SU-DHL-6 (cell line): ENCODE results near the gene GID4.

Experiments used
- H2AFZ ChIP-seq: fragments of 200-600 bp; sonication (generic); 2 replicates; pipeline ENCODE4 v1.6.1; 2014; ENCODE audit warnings: low read depth, mild to moderate bottlenecking, moderate library complexity, mixed read lengths, antibody characterized with exemption, low read length; ENCODE audit not compliant: severe bottlenecking
- H3F3A ChIP-seq: fragments of 200-600 bp; shearing (Covaris generic); 2 replicates; pipeline ENCODE4 v1.6.0; 2016; ENCODE audit warnings: antibody characterized with exemption, mild to moderate bottlenecking; ENCODE audit not compliant: insufficient read depth
- H3K27ac ChIP-seq: fragments of 200-600 bp; sonication (generic); 2 replicates; pipeline ENCODE4 v1.5.1; 2016; ENCODE audit warnings: low read depth, mild to moderate bottlenecking, low read length, moderate library complexity, mixed read lengths
- H3K27me3 ChIP-seq: fragments of 200-600 bp; sonication (generic), shearing (Covaris generic); 2 replicates; pipeline ENCODE4 v1.6.0; 2014; ENCODE audit warnings: mild to moderate bottlenecking, low read length
- H3K36me3 ChIP-seq: fragments of 200-600 bp; sonication (generic); 2 replicates; pipeline ENCODE4 v1.6.1; 2014; ENCODE audit warnings: mild to moderate bottlenecking, low read length, mixed read lengths
- H3K4me2 ChIP-seq: fragments of 300-600, 200-600 bp; shearing (Covaris generic), sonication (generic); 2 replicates; pipeline ENCODE4 v1.6.0; 2014; ENCODE audit warnings: low read length, low read depth, mild to moderate bottlenecking; ENCODE audit not compliant: poor library complexity, severe bottlenecking
- H3K4me3 ChIP-seq: fragments of 200-600 bp; sonication (generic); 2 replicates; pipeline ENCODE4 v1.5.1; 2014; ENCODE audit warnings: antibody characterized with exemption, low read length, mild to moderate bottlenecking, mixed read lengths; ENCODE audit not compliant: insufficient read depth, poor library complexity, severe bottlenecking
- H3K79me2 ChIP-seq: fragments of 200-600 bp; sonication (generic); 2 replicates; pipeline ENCODE4 v1.6.1; 2014; ENCODE audit warnings: mild to moderate bottlenecking, low read length, moderate library complexity; ENCODE audit not compliant: insufficient read depth
- H3K9ac ChIP-seq: fragments of 200-600 bp; sonication (generic); 2 replicates; pipeline ENCODE4 v1.7.0; 2014; ENCODE audit warnings: mild to moderate bottlenecking, low read length
- H3K9me2 ChIP-seq: fragments of 200-600 bp; sonication (generic); replicated peaks from 2 replicates; pipeline ENCODE4 v1.6.1; 2014; ENCODE audit warnings: low read length; ENCODE audit not compliant: insufficient read depth
- H3K9me3 ChIP-seq: fragments of 200-600 bp; sonication (generic); 2 replicates; pipeline ENCODE4 v1.6.1; 2014; ENCODE audit warnings: low read length, mixed read lengths; ENCODE audit not compliant: insufficient read depth
- H4K20me1 ChIP-seq: fragments of 200-600 bp; sonication (generic); 2 replicates; pipeline ENCODE4 v1.6.1; 2014; ENCODE audit warnings: low read depth, mild to moderate bottlenecking, antibody characterized with exemption, low read length, moderate library complexity, mixed read lengths
- CTCF ChIP-seq: fragments of 200-600 bp; sonication (generic); IDR thresholded peaks from one replicate; pipeline ENCODE4 v1.5.1; 2017; ENCODE audit warnings: antibody characterized with exemption, mild to moderate bottlenecking, low read length, moderate library complexity; ENCODE audit not compliant: insufficient read depth, poor library complexity, severe bottlenecking
- EZH2phosphoT487 ChIP-seq: fragments of 200-600 bp; sonication (generic), shearing (Covaris generic); conservative IDR thresholded peaks from 2 replicates; pipeline ENCODE4 v1.6.1; 2018; ENCODE audit warnings: mild to moderate bottlenecking, antibody characterized with exemption, low read length, moderate library complexity, mixed read lengths

GID4 gene

GRCh38 chr17:18107061-18107790 is 68.0 kb downstream of the GID4 start:
- Histone ChIP-seq H3K79me2 (no peaks in the 10 kb centered on the region), H3K9ac (no peak overlapping the region), H3K4me2 (no peak overlapping the region), H3K36me3 (no peaks in the 10 kb centered on the region), H3K9me2 (no peaks in the 10 kb centered on the region), H3K4me3 (no peak overlapping the region), H3K27me3 (no peaks in the 10 kb centered on the region), H4K20me1 (no peaks in the 10 kb centered on the region), H3K27ac (no peak overlapping the region), H3F3A (no peaks in the 10 kb centered on the region), H3K9me3 (no peaks in the 10 kb centered on the region), H2AFZ (no peak overlapping the region)
- TF ChIP-seq CTCF = no peak
- TF ChIP-seq EZH2phosphoT487 = no peak

GRCh38 chr17:18107971-18108370 is 68.8 kb downstream of the GID4 start:
- no peak overlapping the region for H3K4me2 ChIP-seq
- no peak overlapping the region for H3K9ac ChIP-seq
- no peak overlapping the region for H2AFZ ChIP-seq
- TF ChIP-seq EZH2phosphoT487 (no peak), CTCF (no peak)
- no peaks in the 10 kb centered on the region for H3K9me2 ChIP-seq
- H3K36me3 ChIP-seq = no peaks in the 10 kb centered on the region
- H3K79me2 ChIP-seq = no peaks in the 10 kb centered on the region
- H3F3A ChIP-seq = no peaks in the 10 kb centered on the region
- H3K27me3 ChIP-seq = no peaks in the 10 kb centered on the region
- no peaks in the 10 kb centered on the region for H4K20me1 ChIP-seq
- no peak overlapping the region for H3K4me3 ChIP-seq
- H3K9me3 ChIP-seq = no peaks in the 10 kb centered on the region
- no peak overlapping the region for H3K27ac ChIP-seq

- H3K27ac ChIP-seq = no peak within 1 kb of the TSS
- H2AFZ ChIP-seq = no peak within 1 kb of the TSS
Measured at GRCh38 chr17:18108401-18109312, 69.4 kb downstream of the GID4 start, which contains the start of gene MYO15A. MYO15A (plus strand) TSS chr17:18108756; CDS start chr17:18118801, 10,045 bp downstream.

More at GRCh38 chr17:18108401-18109312, 69.4 kb downstream of the GID4 start, which contains the start of gene MYO15A:
- H3K36me3 ChIP-seq = no peaks in the 10 kb centered on the region
- H3K79me2 ChIP-seq = no peaks in the 10 kb centered on the region
- H3F3A ChIP-seq = no peaks in the 10 kb centered on the region
- H3K9me2 ChIP-seq = no peaks in the 10 kb centered on the region
- H3K9ac ChIP-seq = no peak within 1 kb of the TSS
- TF ChIP-seq EZH2phosphoT487 (no peak), CTCF (no peak)
- no peaks in the 10 kb centered on the region for H3K9me3 ChIP-seq
- H3K27me3 ChIP-seq = no peaks in the 10 kb centered on the region
- no peak within 1 kb of the TSS for H3K4me2 ChIP-seq
- H3K4me3 ChIP-seq = no peak within 1 kb of the TSS
- H4K20me1 ChIP-seq = no peaks in the 10 kb centered on the region
